WI38 (cell line): ENCODE data around the gene GALNS.

Source experiments
- H3K4me3 ChIP-seq: 2 replicates; pipeline ENCODE4 v1.5.1; 2011; ENCODE audit warnings: low read depth, mild to moderate bottlenecking, control low read depth, low read length
- TF ChIP-seq, protein P1 (sequence below): IDR thresholded peaks from 2 replicates; pipeline ENCODE4 v1.5.1; 2012; ENCODE audit warnings: low read depth, mild to moderate bottlenecking, control low read depth, low read length

Gene GALNS

DNA sequence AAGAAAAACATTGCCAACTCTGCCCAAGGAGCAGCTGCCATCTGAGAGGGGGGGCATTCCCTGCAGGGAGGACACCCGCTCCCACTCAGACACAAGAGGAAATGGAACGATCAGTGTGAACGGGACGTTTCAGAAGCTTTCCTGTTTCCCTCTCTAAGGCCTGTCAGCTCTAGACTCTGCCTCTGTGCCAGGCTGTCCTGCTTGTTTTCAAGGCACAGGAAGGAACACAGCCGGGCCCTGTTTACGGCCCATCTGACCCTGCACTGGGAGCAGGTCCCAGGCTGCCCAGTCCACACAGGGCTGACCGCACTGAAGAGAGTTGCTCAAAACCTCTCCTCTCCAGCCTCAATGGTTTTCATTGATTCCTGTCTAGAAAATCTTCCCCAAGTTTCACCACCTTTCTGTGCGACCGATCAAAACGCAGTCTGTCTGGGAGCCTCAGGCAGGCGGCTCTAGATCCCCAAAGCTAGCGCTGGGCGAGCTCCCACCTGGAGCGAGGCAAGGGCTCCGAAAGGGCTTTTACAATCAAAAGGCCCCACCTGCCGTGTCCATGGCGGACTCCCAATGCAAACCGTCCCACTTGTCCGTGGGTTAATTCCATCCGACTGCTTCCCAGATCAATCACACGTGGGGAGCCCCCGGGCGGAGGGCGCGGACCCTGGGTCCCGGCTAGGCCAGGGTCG lies 73.2 kb downstream of the GALNS start:
- TF ChIP-seq, protein P1, sequence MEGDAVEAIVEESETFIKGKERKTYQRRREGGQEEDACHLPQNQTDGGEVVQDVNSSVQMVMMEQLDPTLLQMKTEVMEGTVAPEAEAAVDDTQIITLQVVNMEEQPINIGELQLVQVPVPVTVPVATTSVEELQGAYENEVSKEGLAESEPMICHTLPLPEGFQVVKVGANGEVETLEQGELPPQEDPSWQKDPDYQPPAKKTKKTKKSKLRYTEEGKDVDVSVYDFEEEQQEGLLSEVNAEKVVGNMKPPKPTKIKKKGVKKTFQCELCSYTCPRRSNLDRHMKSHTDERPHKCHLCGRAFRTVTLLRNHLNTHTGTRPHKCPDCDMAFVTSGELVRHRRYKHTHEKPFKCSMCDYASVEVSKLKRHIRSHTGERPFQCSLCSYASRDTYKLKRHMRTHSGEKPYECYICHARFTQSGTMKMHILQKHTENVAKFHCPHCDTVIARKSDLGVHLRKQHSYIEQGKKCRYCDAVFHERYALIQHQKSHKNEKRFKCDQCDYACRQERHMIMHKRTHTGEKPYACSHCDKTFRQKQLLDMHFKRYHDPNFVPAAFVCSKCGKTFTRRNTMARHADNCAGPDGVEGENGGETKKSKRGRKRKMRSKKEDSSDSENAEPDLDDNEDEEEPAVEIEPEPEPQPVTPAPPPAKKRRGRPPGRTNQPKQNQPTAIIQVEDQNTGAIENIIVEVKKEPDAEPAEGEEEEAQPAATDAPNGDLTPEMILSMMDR: no peak

GRCh38 chr16:88782454-88783390 lies 74.0 kb downstream of the GALNS start:
- TF ChIP-seq, protein P1: no peak
- H3K4me3 ChIP-seq: peak overlapping the region; percentile 70

More for the DNA sequence above, 73.2 kb downstream of the GALNS start:
- peak overlapping the region; percentile 70 for H3K4me3 ChIP-seq

DNA sequence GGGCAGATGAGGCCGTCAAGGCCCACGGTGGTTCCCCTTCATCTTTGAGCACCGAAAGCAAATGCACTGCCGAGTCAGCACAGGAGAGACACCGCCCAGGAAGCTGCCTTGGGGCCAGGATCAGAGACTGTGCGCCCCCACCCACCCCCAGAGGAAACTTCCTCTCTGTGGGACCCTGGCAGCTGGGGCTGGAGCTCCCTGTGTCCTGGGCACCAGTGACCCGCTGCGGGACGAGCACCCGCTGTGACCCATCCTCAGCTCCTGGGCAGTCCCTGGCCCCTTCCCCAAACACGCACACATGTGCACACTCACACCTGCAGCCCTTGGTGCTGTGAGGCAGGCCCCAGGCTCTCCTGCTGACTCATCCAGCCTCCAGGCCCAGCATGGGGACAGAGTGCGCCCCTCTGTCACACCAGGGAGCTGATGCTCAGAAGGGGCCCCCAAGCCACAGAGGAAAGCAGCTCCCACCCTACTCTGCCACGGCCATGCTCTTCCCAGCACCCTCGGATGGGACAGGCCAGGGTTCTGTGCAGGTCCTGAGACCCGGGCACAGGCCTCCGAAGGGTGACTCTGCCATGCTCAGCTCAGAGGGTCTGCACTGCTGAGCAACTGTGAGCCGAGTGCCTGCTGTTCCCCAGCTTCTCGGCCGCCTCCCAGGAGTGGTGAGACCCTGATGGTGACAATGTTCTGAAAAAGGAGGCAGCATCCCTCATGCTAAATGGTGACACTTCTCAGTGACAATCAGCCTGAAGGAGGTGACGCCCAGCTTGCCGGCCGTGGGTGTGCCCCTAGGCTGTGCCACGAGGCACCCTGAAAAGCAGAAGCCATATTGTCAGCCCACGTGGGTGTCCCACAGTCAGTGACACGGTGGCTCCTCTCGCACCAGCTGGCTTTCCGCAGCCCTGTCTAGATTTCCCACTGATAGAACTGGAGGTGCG lies 75.3 kb downstream of the GALNS start:
- H3K4me3 ChIP-seq: no peak overlapping the region
- TF ChIP-seq, protein P1: no peak

DNA sequence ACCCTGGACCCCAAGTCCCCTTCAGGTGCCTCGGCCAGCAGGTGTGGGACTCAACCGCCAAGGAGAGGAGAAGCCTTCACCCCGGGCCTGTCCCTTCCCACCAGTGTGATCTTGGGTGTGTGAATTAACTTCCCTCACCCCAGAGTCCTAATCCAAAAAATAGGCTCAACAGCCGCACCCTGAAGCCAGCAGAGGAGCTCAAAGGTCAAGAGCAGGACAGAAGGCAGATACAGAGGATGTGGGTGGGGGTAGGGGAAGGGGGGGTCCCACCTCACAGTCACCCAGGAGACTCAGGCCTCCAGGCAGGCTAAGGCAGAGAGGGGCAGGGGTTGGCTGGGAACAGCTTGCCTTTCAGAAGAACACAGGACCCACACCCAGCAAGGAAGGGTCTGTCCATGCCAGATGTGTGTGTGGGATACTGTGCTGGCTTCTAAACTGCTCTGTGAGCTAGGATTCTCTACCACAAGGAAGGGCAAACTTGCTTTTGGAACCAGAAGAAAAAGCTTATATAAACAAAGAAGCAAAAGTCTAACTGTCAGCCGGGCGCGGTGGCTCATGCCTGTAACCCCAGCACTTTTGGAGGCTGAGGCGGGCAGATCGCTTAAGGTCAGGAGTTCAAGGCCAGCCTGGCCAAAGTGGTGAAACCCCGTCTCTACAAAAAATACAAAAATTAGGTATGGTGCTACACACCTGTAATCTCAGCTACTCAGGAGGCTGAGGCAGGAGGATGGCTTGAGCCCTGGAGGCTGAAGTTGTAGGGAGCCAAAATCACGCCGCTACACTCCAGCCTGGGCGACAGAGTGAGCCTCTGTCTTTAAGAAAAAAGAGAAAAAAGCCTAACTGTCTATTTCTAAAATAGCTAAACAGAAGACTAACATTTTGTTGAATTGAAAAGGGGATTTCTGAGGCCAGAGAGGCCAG lies 76.3 kb downstream of the GALNS start:
- TF ChIP-seq, protein P1: no peak
- H3K4me3 ChIP-seq: no peak overlapping the region

GRCh38 chr16:88779406-88780141 lies 77.2 kb downstream of the GALNS start:
- TF ChIP-seq, protein P1: no peak
- no peak overlapping the region for H3K4me3 ChIP-seq
